Stomach (tissue), 9 donors: ENCODE data around the gene ZNF644. TPM values are rescaled to one million over a fixed set of nuclear protein-coding genes. Genes with fewer than 3 reads are reported as not detected.
A peak's percentile ranks its signal among the peaks of the same experiment; 100 is the strongest.

ENCODE experiments used
- DNase-seq, 2 donors: peaks; one replicate each; pipeline versions ENCODE4 v3.0.0 to v3.0.0-alpha.2; 2013 to 2019
- H3K27ac ChIP-seq, 5 donors: fragments of 200-600 bp in 4 of 5; sonication (generic) in 4 of 5; one replicate each; pipeline ENCODE4 v1.5.1; 2013 to 2019; ENCODE audit warnings: mild to moderate bottlenecking in 1 of 5, moderate library complexity in 1 of 5
- H3K27me3 ChIP-seq, 3 donors: fragments of 200-600 bp; sonication (generic); one replicate each; pipeline ENCODE4 v1.5.1; 2017 to 2019; ENCODE audit warnings: mixed run types in 1 of 3
- H3K36me3 ChIP-seq, 4 donors: fragments of 200-600 bp; sonication (generic); 1 replicate in 3 of 4; 2 replicates in 1 of 4; pipeline ENCODE4 v1.5.1; 2016 to 2019
- H3K4me1 ChIP-seq, 4 donors: fragments of 200-600 bp; sonication (generic); one replicate each; pipeline ENCODE4 v1.5.1; 2016 to 2019
- H3K4me3 ChIP-seq, 4 donors: fragments of 200-600 bp; sonication (generic) in 3 of 4; one replicate each; pipeline ENCODE4 v1.5.1; 2016 to 2019; ENCODE audit warnings: mild to moderate bottlenecking in 1 of 4
- H3K9me3 ChIP-seq, 4 donors: fragments of 200-600 bp; sonication (generic); one replicate each; pipeline ENCODE4 v1.5.1; 2016 to 2019
- CTCF ChIP-seq, 7 experiments: fragments of 450-650 bp in 4 of 7; fragments of 200-600 bp in 3 of 7; sonication (generic) in 3 of 7; IDR thresholded peaks; one replicate each; pipeline ENCODE4 v1.5.1; 2016 to 2019; ENCODE audit warnings: antibody characterized with exemption in 7 of 7, control low read depth in 2 of 7, mild to moderate bottlenecking in 1 of 7
- EP300 ChIP-seq: sonication (generic); formaldehyde crosslinking; IDR thresholded peaks from one replicate; pipeline ENCODE4 v1.6.1; 2017; ENCODE audit warnings: antibody characterized with exemption
- POLR2A ChIP-seq, 4 donors: fragments of 450-650 bp; IDR thresholded peaks; one replicate each; pipeline ENCODE4 v1.6.1; 2016; ENCODE audit warnings: antibody characterized with exemption in 4 of 4, control low read depth in 2 of 4, mild to moderate bottlenecking in 1 of 4, moderate library complexity in 1 of 4
- POLR2AphosphoS5 ChIP-seq, 3 donors: sonication (generic); formaldehyde crosslinking; IDR thresholded peaks; one replicate each; pipeline ENCODE4 v1.6.1; 2016; ENCODE audit warnings: antibody characterized with exemption in 3 of 3
- WGBS, 5 donors: extraction: QIAGEN DNeasy Blood & Tissue Kit in 3 of 5; methylation state at CpG; one replicate each; pipeline versions ENCODE4 v1.1.5 to v1.1.7; 2013 to 2018; 5-methylcytosine and 5-hydroxymethylcytosine counted together
- intact Hi-C: fragments of 100-400 bp; cut with DNase I; formaldehyde crosslinking; loops from one replicate; pipeline ENCODE4 v1.15.1; 2023; ENCODE audit warnings: low total_unique reads
- polyA plus RNA-seq, 3 donors: library from polyadenylated mRNA; stranded (reverse); fragments of 200-250 nt; gene quantifications; one replicate each; pipeline ENCODE4 v1.2.3, GENCODE V29; 2013
- total RNA-seq, 5 donors: library from RNA; depleted of rRNA; stranded (reverse); fragments of >200 nt; gene quantifications; one replicate each; pipeline versions ENCODE4 v1.1.0 to v1.2.3, GENCODE V29; 2014 to 2016
- donor health status: healthy with polysubstance abuse.
- donor health status: Bipolar disorder and iron deficiency.
- donor health status: healthy.

ZNF644 gene
- total and polyA plus RNA-seq, 8 donors: 13.2 to 134 (median 43.5) TPM

- no peaks in the 10 kb centered on the region for H3K9me3 ChIP-seq
- no peak overlapping the region for H3K27ac ChIP-seq
- DNase-seq: peak in 1 of 2 donors; percentile 48
- H3K4me1 ChIP-seq: peaks cover 30 to 85% (median 59%) of the 10 kb centered on the region in 4 donors
- no peak for TF ChIP-seq POLR2AphosphoS5 (IDR thresholded peaks at IDR 0.05)
- peak in 1 of 7 experiments; percentile 11 for TF ChIP-seq CTCF (IDR thresholded peaks at IDR 0.05)
- WGBS, 5 donors: 60 to 69% (median 64%) methylated on average over 2 of the region's 2 CpGs
- no peaks in the 10 kb centered on the region for H3K36me3 ChIP-seq
- no peaks in the 10 kb centered on the region for H3K27me3 ChIP-seq
- H3K4me3 ChIP-seq: no peak overlapping the region
- intact Hi-C loops: loop anchor here (10.0 kb wide), 1 partner anchor 173 kb away; no protein-coding TSS in a partner anchor
Measured at GRCh38 chr1:91018006-91018405, 3.8 kb downstream of the ZNF644 start.

GRCh38 chr1:91015794-91016550 lies 5.9 kb downstream of the ZNF644 start:
- peaks cover 28 to 92% (median 64%) of the 10 kb centered on the region in 4 donors for H3K4me1 ChIP-seq
- no peaks in the 10 kb centered on the region for H3K9me3 ChIP-seq
- H3K36me3 ChIP-seq: no peaks in the 10 kb centered on the region
- DNase-seq: peak in 1 of 2 donors; percentile 50
- H3K27me3 ChIP-seq: no peaks in the 10 kb centered on the region
- H3K27ac ChIP-seq: peak overlapping the region in 1 of 5 donors; percentile 10
- no peak overlapping the region for H3K4me3 ChIP-seq
- intact Hi-C loops: loop anchor here (10.0 kb wide), 1 partner anchor 171 kb away; no protein-coding TSS in a partner anchor
- no peak for TF ChIP-seq EP300
- TF ChIP-seq POLR2AphosphoS5 (IDR thresholded peaks at IDR 0.05): peak in 1 of 3 donors; percentile 74
- TF ChIP-seq CTCF (IDR thresholded peaks at IDR 0.05): no peak
- no peak for TF ChIP-seq POLR2A (IDR thresholded peaks at IDR 0.05)

- intact Hi-C loops: loop anchor here (10.0 kb wide), 1 partner anchor 171 kb away; no protein-coding TSS in a partner anchor
- Histone ChIP-seq H3K27me3 (no peaks in the 10 kb centered on the region), H3K9me3 (no peaks in the 10 kb centered on the region), H3K4me1 (peaks cover 28 to 92% (median 61%) of the 10 kb centered on the region in 4 donors), H3K4me3 (no peak overlapping the region), H3K36me3 (no peaks in the 10 kb centered on the region), H3K27ac (peak overlapping the region in 1 of 5 donors; percentile 10)
- TF ChIP-seq POLR2A (IDR thresholded peaks at IDR 0.05) (no peak), CTCF (IDR thresholded peaks at IDR 0.05) (no peak), POLR2AphosphoS5 (IDR thresholded peaks at IDR 0.05) (no peak), EP300 (no peak)
- no peak for DNase-seq
- WGBS, 5 donors: 74 to 85% (median 80%) methylated on average over 4 of the region's 4 CpGs
Measured at GRCh38 chr1:91015358-91015780, 6.5 kb downstream of the ZNF644 start.

GRCh38 chr1:91014475-91014874 lies 7.4 kb downstream of the ZNF644 start:
- H3K9me3 ChIP-seq: no peaks in the 10 kb centered on the region
- TF ChIP-seq POLR2A (IDR thresholded peaks at IDR 0.05) (no peak), CTCF (IDR thresholded peaks at IDR 0.05) (no peak), EP300 (no peak), POLR2AphosphoS5 (IDR thresholded peaks at IDR 0.05) (no peak)
- 65 to 91% (median 74%) methylated on average over 1 of the region's 1 CpG for WGBS, 5 donors
- peaks cover 23 to 92% (median 55%) of the 10 kb centered on the region in 4 donors for H3K4me1 ChIP-seq
- H3K4me3 ChIP-seq: no peak overlapping the region
- intact Hi-C loops: loop anchor here (10.0 kb wide), 1 partner anchor 170 kb away; no protein-coding TSS in a partner anchor
- peak in 1 of 2 donors; percentile 18 for DNase-seq
- no peaks in the 10 kb centered on the region for H3K36me3 ChIP-seq
- no peaks in the 10 kb centered on the region for H3K27me3 ChIP-seq
- no peak overlapping the region for H3K27ac ChIP-seq
